HG03521 (cell line): ENCODE data around the gene DNAJA4.

Experiments
- ATAC-seq: cut with Tn5 transposase; IDR thresholded peaks from one replicate; pipeline ENCODE4 v1.9.1; 2021; ENCODE audit warnings: mild to moderate bottlenecking, moderate library complexity; ENCODE audit not compliant: unreplicated experiment

DNAJA4 gene

GRCh38 chr15:78276064-78276943 is 11.9 kb downstream of the DNAJA4 start:
- no peak for ATAC-seq

GRCh38 chr15:78280319-78281072 is 16.1 kb downstream of the DNAJA4 start:
- no peak for ATAC-seq

- no peak for ATAC-seq
These were observed 18.0 kb downstream of the DNAJA4 start for GRCh38 chr15:78282324-78282723.

- no peak for ATAC-seq
These were observed 20.4 kb downstream of the DNAJA4 start for GRCh38 chr15:78284758-78285157.

- ATAC-seq, result no peak
These were observed 25.9 kb downstream of the DNAJA4 start for GRCh38 chr15:78290222-78290621.

- no peak for ATAC-seq
These were observed 26.7 kb downstream of the DNAJA4 start for GRCh38 chr15:78291052-78291451.

- no peak for ATAC-seq
These were observed 27.3 kb downstream of the DNAJA4 start for GRCh38 chr15:78291698-78292097.

- no peak for ATAC-seq
These were observed 27.9 kb downstream of the DNAJA4 start for GRCh38 chr15:78292219-78292618.

- peak; percentile 86 for ATAC-seq
These were observed 35.0 kb downstream of the DNAJA4 start, which contains the start of gene SKIC8 for GRCh38 chr15:78299101-78299930. TSS of gene SKIC8 (minus strand) at chr15:78299609. CDS start at chr15:78295686, 3,923 bp downstream.

- no peak for ATAC-seq
These were observed 37.0 kb downstream of the DNAJA4 start for GRCh38 chr15:78301326-78301725.

GRCh38 chr15:78301828-78302227 is 37.5 kb downstream of the DNAJA4 start:
- ATAC-seq, result no peak

- ATAC-seq, result no peak
These were observed 38.4 kb downstream of the DNAJA4 start for GRCh38 chr15:78302579-78303312.

GRCh38 chr15:78304216-78305066 is 40.1 kb downstream of the DNAJA4 start:
- no peak for ATAC-seq

- ATAC-seq, result no peak
These were observed 41.9 kb downstream of the DNAJA4 start for GRCh38 chr15:78306176-78306774.

GRCh38 chr15:78307976-78308375 is 43.6 kb downstream of the DNAJA4 start:
- ATAC-seq, result no peak

- peak; percentile 54 for ATAC-seq
These were observed 44.2 kb downstream of the DNAJA4 start for GRCh38 chr15:78308422-78309032.

- ATAC-seq, result no peak
These were observed 46.9 kb downstream of the DNAJA4 start for GRCh38 chr15:78311292-78311691.

GRCh38 chr15:78312536-78312935 is 48.2 kb downstream of the DNAJA4 start:
- no peak for ATAC-seq

GRCh38 chr15:78312957-78313356 is 48.6 kb downstream of the DNAJA4 start:
- ATAC-seq, result no peak
